Spleen (tissue), 11 donors: Measurements from ENCODE around the gene TFG. TPM values are rescaled to one million over a fixed set of nuclear protein-coding genes. Genes with fewer than 3 reads are reported as not detected.

Experiments
- DNase-seq: peaks from one replicate; pipeline ENCODE4 v3.0.0-alpha.2; 2020
- H3K27ac ChIP-seq, 8 donors: fragments of 200-600 bp; sonication (generic) in 7 of 8; 1 replicate in 4 of 8; 2 replicates in 4 of 8; pipeline versions ENCODE4 v1.5.0 to v1.8.0; 2016 to 2021; ENCODE audit warnings: inconsistent platforms in 4 of 8, mild to moderate bottlenecking in 4 of 8, moderate library complexity in 1 of 8
- H3K27me3 ChIP-seq, 7 donors: fragments of 200-600 bp; sonication (generic) in 6 of 7; replicated peaks in 1 of 7; 1 replicate in 4 of 7; 2 replicates in 3 of 7; pipeline versions ENCODE4 v1.5.0 to v1.8.0; 2016 to 2021; ENCODE audit warnings: inconsistent platforms in 3 of 7, mild to moderate bottlenecking in 1 of 7
- H3K36me3 ChIP-seq, 6 donors: fragments of 200-600 bp; sonication (generic) in 5 of 6; 1 replicate in 4 of 6; 2 replicates in 2 of 6; pipeline versions ENCODE4 v1.5.0 to v1.8.0; 2016 to 2021; ENCODE audit warnings: inconsistent platforms in 2 of 6
- H3K4me1 ChIP-seq, 6 donors: fragments of 200-600 bp; sonication (generic) in 5 of 6; 1 replicate in 3 of 6; 2 replicates in 3 of 6; pipeline versions ENCODE4 v1.5.0 to v1.8.0; 2016 to 2021; ENCODE audit warnings: inconsistent platforms in 3 of 6
- H3K4me3 ChIP-seq, 8 donors: fragments of 200-600 bp; sonication (generic) in 7 of 8; 1 replicate in 4 of 8; 2 replicates in 4 of 8; pipeline versions ENCODE4 v1.5.0 to v1.8.0; 2016 to 2021; ENCODE audit warnings: inconsistent platforms in 4 of 8, mild to moderate bottlenecking in 4 of 8, moderate library complexity in 2 of 8
- H3K9me3 ChIP-seq, 8 donors: fragments of 200-600 bp; sonication (generic) in 7 of 8; 1 replicate in 4 of 8; 2 replicates in 4 of 8; pipeline versions ENCODE4 v1.5.0 to v1.8.0; 2016 to 2021; ENCODE audit warnings: inconsistent platforms in 4 of 8
- CTCF ChIP-seq, 11 experiments: fragments of 200-600 bp in 7 of 11; fragments of 450-650 bp in 4 of 11; sonication (generic) in 4 of 11; IDR thresholded peaks in 8 of 11; conservative IDR thresholded peaks in 3 of 11; 1 replicate in 7 of 11; 2 replicates in 4 of 11; pipeline versions ENCODE4 v1.4.0 to v1.8.0; 2016 to 2021; ENCODE audit warnings: antibody characterized with exemption in 11 of 11, inconsistent platforms in 4 of 11, mild to moderate bottlenecking in 1 of 11
- POLR2A ChIP-seq, 3 donors: fragments of 450-650 bp; IDR thresholded peaks; one replicate each; pipeline ENCODE4 v1.5.1; 2017; ENCODE audit warnings: antibody characterized with exemption in 3 of 3, mild to moderate bottlenecking in 1 of 3
- POLR2AphosphoS5 ChIP-seq, 3 donors: sonication (generic); formaldehyde crosslinking; IDR thresholded peaks; one replicate each; pipeline ENCODE4 v1.5.1; 2017; ENCODE audit warnings: antibody characterized with exemption in 3 of 3
- WGBS, 5 donors: extraction: QIAGEN DNeasy Blood & Tissue Kit in 3 of 5; methylation state at CpG; one replicate each; pipeline versions ENCODE4 v1.1.5 to v1.1.7; 2013 to 2018; 5-methylcytosine and 5-hydroxymethylcytosine counted together
- intact Hi-C: fragments of 100-400 bp; cut with DNase I; formaldehyde crosslinking; loops from one replicate; pipeline ENCODE4 v1.15.0; 2023; ENCODE audit warnings: low total_unique reads
- polyA plus RNA-seq, 3 donors: library from polyadenylated mRNA; stranded (reverse); fragments of 200-250 nt; gene quantifications; one replicate each; pipeline ENCODE4 v1.2.1, GENCODE V29; 2013
- total RNA-seq, 7 donors: library from RNA; depleted of rRNA in 3 of 7; stranded (reverse); fragments of >200 nt in 3 of 7; fragmentation: NEBNext Ultra II Directional in 4 of 7; extraction: Animal tissue kit (Norgen Biotek cat#: 25700) in 4 of 7; gene quantifications; one replicate each; pipeline versions ENCODE4 v1.1.0 to v1.2.1, GENCODE V29; 2016 to 2021
- donor health status: healthy with polysubstance abuse.
- donor health status: DM: no; HTN: no; CAD: no; lungs with moderate emphysema.
- donor health status: DM: no; HTN: no; CAD: no.
- donor health status: Bipolar disorder and iron deficiency.
- donor health status: healthy.
- donor health status: DM: no; HTN: no; CAD: no.
- donor health status: DM: yes; HTN: yes; CAD: no.

Gene TFG
- total and polyA plus RNA-seq, 10 donors, result 28.0 to 70.8 (median 56.4) TPM

DNA sequence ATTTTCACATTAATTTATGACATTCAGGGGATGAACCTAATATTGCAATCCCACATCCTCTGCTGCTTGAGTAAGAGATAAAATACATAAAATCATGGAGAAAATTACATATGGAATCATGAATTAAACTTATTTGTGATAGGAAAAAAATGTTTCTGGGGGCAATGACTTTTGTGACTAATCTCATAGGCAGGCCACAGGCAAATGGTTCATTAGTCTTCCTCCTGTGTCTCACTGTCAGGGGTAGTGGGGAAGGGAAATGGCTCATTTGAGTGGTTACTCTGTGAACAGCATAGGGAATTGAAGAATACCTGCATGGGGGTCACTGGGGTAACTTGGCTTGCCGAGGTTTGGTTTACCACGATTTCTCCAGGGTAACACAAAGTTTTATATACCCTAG, 72.0 kb downstream of the TFG start:
- DNase-seq, result no peak
- H3K4me3 ChIP-seq, result no peak overlapping the region
- 90 to 96% (median 91%) methylated on average over 2 of the region's 2 CpGs for WGBS, 5 donors
- peaks cover 0 to 19% (median 11%) of the 10 kb centered on the region in 8 donors for H3K9me3 ChIP-seq
- no peaks in the 10 kb centered on the region for H3K27me3 ChIP-seq
- intact Hi-C loops, result no loop called here
- H3K27ac ChIP-seq, result no peak overlapping the region
- TF ChIP-seq POLR2AphosphoS5 (IDR thresholded peaks at IDR 0.05), result no peak
- TF ChIP-seq POLR2A (IDR thresholded peaks at IDR 0.05), result no peak
- TF ChIP-seq CTCF (IDR thresholded peaks at IDR 0.05 in 8 of 11, conservative IDR thresholded peaks at IDR 0.05 in 3 of 11), result no peak
- H3K4me1 ChIP-seq, result no peaks in the 10 kb centered on the region
- H3K36me3 ChIP-seq, result no peaks in the 10 kb centered on the region

DNA sequence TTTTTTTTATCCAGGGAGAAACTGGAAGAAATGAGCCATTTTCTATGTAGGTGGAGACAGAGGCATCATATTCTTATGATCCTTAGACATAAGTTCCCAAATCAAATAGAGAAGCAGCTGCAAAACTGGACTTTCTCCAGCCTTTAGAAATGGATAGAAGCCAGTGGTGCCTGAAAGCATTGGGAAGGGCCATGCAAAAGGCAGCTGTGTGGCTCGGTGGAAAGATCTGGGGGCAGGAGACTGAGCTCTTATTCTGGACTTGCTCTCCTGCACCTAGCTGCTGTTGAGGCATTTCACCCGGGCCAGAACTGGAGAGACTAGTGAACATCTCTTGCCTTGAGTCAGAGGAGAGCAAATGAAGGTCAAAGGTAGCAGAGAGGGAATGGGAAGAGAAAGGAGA, 73.1 kb downstream of the TFG start:
- Histone ChIP-seq H3K36me3 (no peaks in the 10 kb centered on the region), H3K4me1 (no peaks in the 10 kb centered on the region), H3K9me3 (peaks cover 0 to 21% (median 11%) of the 10 kb centered on the region in 8 donors), H3K27ac (no peak overlapping the region), H3K4me3 (no peak overlapping the region), H3K27me3 (no peaks in the 10 kb centered on the region)
- TF ChIP-seq POLR2AphosphoS5 (IDR thresholded peaks at IDR 0.05), result no peak
- TF ChIP-seq CTCF (IDR thresholded peaks at IDR 0.05 in 8 of 11, conservative IDR thresholded peaks at IDR 0.05 in 3 of 11), result no peak
- no peak for TF ChIP-seq POLR2A (IDR thresholded peaks at IDR 0.05)
- intact Hi-C loops, result no loop called here
- WGBS, 5 donors, result 61 to 85% (median 69%) methylated on average over 2 of the region's 2 CpGs
- DNase-seq, result no peak

DNA sequence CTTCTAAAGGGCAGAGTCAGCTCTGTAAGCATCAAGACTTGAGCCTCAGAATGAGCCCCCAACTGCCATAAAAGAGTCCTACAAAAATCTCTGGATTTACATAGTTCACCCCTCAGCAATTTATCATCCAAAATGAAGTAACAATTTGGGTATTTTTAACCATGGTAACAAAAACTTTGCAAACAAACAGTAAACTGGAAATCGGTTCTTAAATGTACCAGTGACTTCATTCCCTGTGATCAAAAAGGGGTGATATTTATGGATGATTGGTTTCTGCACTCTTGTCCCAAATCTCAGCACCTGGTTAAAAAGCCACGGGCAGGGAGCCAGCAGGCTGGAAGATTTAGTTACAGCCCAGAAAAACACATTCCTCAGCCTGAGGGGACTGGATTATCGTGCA, 73.6 kb downstream of the TFG start:
- H3K27ac ChIP-seq, result no peak overlapping the region
- intact Hi-C loops, result no loop called here
- 55 to 79% (median 70%) methylated on average over 3 of the region's 3 CpGs for WGBS, 5 donors
- no peak overlapping the region for H3K4me3 ChIP-seq
- TF ChIP-seq CTCF (IDR thresholded peaks at IDR 0.05 in 8 of 11, conservative IDR thresholded peaks at IDR 0.05 in 3 of 11), result no peak
- TF ChIP-seq POLR2A (IDR thresholded peaks at IDR 0.05), result no peak
- no peak for TF ChIP-seq POLR2AphosphoS5 (IDR thresholded peaks at IDR 0.05)
- no peaks in the 10 kb centered on the region for H3K36me3 ChIP-seq
- DNase-seq, result no peak
- H3K4me1 ChIP-seq, result no peaks in the 10 kb centered on the region
- peaks cover 0 to 21% (median 11%) of the 10 kb centered on the region in 8 donors for H3K9me3 ChIP-seq
- H3K27me3 ChIP-seq, result no peaks in the 10 kb centered on the region

GRCh38 chr3:100783619-100784018, 74.3 kb downstream of the TFG start:
- TF ChIP-seq CTCF (IDR thresholded peaks at IDR 0.05 in 8 of 11, conservative IDR thresholded peaks at IDR 0.05 in 3 of 11), result no peak
- no peak for TF ChIP-seq POLR2AphosphoS5 (IDR thresholded peaks at IDR 0.05)
- no peak for TF ChIP-seq POLR2A (IDR thresholded peaks at IDR 0.05)
- intact Hi-C loops, result no loop called here
- DNase-seq, result no peak
- H3K9me3 ChIP-seq, result peaks cover 0 to 21% (median 11%) of the 10 kb centered on the region in 8 donors
- H3K4me1 ChIP-seq, result no peaks in the 10 kb centered on the region
- no peak overlapping the region for H3K27ac ChIP-seq
- no peaks in the 10 kb centered on the region for H3K36me3 ChIP-seq
- no peak overlapping the region for H3K4me3 ChIP-seq
- no peaks in the 10 kb centered on the region for H3K27me3 ChIP-seq
- WGBS, 5 donors, result 74 to 80% (median 75%) methylated on average over 3 of the region's 3 CpGs
